ENCODE measurements around the gene ISG15.
"Not testable (repeated sequence)": the region's sequence is repeated elsewhere in the genome, so short reads cannot be mapped to it uniquely, and the experiment has no call there.

ISG15 gene

DNA sequence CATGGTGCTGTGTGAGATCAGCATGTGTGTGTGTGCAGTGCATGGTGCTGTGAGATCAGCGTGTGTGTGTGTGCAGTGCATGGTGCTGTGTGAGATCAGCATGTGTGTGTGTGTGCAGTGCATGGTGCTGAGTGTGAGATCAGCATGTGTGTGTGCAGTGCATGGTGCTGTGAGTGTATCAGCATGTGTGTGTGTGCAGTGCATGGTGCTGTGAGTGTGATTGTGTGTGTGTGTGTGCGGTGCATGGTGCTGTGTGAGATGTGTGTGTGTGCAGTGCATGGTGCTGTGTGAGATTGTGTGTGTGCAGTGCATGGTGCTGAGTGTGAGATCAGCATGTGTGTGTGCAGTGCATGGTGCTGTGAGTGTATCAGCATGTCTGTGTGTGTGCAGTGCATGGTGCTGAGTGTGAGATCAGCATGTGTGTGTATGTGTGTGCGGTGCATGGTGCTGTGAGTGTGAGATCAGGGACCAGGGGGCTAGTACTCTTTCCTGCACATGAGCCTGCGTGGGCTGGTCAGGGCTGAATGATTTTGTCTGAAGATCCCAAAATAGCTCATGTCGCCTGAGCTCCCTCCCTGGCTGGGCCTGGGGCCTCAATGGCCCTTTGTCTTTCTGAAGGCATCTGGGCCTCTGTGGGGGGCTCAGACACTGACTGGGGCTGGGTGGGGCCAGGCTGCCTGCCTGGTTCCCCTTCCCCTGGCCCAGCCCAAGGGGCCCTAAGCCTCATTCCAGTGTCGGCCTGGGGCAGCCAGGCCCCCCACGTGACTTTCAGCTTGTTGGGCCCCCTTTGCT, 17.8 kb downstream of the ISG15 start:
- DNase-seq (ENCODE audit: low read depth): not testable (repeated sequence)

DNA sequence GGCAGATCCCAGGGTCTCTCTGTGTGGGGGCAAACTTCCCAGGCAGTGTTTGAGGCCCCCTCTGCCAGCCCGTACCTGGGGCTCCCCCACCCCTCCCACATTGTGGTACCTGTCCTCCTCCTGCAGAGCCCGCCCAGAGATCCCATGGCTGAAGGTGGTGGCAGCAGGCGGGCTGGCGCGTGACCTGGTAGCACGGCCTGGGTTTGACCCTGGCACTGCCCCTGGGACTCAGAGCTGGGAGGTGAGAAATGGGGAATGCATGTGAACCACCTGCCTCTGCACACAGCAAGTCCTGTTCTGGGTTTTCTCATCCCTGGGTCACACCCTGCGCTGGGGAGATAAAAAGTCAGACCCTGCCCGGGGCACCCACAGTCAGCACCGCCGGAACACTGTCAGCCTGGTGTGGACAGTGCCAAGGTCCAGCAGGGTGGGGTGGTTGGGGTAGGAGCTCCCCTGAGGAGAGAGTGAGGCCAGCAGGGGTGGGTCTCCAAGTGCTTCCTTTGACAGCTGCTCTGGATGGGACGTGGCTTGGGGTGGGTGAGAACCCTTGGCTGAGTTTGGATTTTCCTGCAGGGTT, 18.4 kb downstream of the ISG15 start:
- DNase-seq (ENCODE audit: low read depth): no peak

DNA sequence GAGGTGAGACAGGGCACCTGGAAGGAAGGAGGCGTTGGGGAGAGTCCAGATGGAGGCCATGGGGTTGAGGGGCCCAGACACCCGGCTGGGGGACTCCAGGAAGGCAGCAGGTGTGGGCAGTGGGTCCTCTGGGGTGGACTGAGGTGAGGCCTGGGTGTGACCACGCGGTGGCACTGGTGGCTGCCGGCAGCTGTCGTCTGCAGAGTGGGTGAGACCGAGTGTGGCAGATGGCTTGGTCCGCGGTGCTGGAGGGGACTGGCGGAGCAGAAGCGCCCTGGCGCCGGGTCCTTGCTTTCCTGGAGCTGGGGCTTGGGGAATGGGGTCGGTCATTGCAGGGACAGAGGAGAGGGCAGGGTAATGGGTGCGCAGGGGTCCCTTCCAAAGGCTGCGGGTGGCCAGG, 19.1 kb downstream of the ISG15 start:
- no peak for DNase-seq (ENCODE audit: low read depth)

DNA sequence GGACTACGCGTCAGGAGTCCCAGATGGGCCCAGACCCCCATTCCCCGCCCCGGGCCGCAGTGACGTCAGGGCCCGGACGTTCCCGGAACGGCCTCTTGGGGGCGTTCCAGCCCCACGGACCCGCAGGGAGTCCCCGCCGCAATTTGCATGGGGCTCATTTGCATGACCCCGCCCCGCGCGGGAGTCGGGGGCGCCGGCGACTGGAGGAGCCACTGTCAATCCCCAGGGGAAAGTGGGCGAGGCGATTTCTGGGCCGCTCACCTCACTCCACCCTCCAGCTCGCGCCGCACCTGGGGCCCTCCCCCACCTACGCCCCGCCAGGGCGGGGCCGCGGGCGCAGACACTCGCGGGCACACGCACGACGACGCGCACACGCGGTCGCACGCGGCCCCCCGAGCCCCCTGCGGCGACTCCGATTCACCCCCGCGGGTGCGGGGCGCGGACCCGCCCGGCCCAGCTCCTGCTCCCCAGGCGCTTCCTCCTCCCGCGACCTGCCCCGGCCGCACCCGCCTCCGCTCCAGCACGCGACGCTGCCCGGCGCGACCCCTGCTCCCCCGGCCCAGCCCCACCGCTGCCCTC, 19.8 kb downstream of the ISG15 start:
- peak; percentile 66 for DNase-seq (ENCODE audit: low read depth)

DNA sequence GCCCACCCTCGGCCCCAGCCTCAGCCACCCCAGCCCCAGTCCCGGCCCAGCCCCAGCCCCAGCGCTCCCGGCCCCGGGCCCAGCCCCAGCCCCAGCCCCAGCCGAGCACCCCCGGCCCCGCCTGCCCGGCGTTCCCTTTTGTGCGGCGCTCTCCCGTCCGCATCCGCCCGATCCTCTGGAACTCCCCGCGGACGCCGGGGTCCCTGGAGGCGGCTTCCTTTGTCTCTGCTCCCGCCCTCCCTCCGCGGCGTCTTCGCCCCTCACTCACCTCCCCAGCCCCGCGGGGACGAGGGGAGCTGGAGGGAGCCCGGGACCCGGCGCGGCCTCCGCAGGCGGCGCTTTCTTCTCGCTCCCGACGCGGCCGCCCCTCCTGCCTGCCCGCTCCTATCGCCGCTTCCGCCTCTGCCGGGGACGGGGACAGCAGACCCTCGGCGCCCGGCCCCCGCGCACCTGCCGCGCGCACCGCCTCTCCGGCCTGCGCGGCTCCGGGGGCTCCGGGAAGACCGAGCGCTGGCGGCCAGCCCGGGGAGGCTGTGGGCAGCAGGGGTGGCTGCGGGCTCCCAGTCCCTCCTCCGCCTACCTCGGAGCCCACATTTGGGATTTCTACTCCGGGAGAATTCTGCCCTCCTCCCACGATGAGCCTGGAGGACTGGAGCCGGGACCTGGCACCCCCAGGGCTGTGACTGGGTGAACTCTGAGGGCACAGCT, 20.6 kb downstream of the ISG15 start:
- DNase-seq (ENCODE audit: low read depth): no peak

DNA sequence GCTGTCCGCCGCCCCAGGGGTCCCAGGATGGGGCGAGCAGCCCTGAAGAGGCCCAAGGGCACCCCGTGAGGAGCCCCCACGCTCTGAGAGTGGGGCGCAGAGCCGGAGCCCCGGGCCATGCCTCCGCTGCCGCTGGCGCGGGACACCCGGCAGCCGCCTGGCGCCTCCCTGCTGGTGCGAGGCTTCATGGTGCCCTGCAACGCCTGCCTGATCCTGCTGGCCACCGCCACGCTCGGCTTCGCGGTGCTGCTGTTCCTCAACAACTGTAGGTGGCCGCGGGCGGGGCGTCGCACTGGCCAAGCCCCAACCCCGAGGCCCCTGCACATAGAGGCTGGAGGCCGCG, 21.1 kb downstream of the ISG15 start:
- no peak for DNase-seq (ENCODE audit: low read depth)

DNA sequence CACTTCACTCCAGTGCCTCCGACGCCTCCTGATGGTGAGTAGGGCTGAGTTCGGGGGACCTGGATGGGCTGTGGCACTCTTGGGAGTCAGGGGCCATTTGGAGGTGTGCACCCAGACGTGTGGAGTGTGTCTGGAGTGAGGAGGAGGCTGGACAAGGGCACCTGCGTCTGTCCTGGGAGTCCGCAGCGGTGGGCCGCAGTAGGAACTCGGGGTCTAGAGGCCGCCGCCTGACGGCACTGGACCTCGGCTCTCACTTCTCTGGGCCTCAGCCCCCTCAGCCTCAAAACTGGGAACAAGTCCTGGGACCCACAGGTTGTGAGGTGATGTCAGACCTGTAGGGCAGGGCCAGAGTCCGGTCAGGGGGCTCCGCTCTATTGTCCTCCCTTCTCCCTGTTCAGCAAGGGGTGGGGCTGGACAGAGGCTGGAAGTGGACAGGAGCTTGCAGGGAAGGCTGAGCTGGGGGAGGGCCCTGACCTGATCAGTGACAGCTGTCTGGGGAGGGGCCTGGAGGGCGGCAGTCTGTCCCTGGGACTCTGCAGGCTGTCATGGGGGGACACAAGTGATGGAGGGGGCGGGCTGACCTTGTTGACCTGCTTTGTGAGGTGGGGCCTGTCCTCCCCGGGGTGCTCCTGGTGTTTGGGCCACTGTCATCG, 22.1 kb downstream of the ISG15 start:
- DNase-seq (ENCODE audit: low read depth): no peak

DNA sequence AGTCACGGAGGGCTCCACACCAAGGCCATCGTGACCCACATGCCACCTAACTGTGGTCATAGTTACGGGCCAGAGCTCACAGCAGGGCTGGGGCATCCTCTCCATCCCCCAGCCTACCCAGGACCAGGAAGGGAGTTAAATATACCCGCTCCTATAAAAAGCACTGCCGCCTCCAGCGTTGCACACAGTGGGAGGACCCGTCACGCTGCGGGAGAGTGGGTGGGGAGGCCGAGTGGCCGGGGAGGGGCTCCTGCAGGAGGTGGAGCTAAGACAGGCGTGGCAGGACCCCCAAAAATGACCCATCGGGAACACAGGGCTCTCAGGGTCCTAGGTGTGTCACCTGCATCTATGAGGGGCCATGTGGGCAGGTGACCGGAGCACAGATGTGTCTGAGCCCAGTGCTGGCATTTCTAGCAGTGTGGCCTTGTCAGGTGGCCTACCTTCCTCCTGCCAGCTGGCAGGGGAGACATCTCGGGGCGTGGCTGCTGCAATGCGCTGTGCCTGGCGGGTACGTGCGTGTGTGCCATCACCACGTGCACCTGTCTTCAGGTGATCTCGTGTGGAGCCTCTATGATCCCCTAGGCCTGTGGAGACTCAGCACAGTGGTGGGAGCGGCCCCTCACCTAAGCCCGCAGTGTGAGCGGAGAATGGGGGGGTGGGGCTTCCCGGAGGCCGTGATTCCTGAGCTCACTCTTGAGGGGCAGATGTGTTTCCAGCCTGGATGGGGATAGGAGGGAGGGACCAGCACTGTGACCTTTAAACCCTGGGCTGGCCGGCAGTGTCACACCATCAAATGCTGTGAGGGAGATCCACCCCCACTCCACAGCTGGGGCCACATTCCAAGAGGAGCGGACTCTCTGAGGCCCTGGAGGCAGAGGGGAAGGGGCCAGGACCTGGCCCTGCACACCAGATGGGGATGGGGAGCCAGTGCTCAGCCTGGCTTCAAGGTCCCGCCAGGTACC, 24.4 kb downstream of the ISG15 start:
- no peak for DNase-seq (ENCODE audit: low read depth)

DNA sequence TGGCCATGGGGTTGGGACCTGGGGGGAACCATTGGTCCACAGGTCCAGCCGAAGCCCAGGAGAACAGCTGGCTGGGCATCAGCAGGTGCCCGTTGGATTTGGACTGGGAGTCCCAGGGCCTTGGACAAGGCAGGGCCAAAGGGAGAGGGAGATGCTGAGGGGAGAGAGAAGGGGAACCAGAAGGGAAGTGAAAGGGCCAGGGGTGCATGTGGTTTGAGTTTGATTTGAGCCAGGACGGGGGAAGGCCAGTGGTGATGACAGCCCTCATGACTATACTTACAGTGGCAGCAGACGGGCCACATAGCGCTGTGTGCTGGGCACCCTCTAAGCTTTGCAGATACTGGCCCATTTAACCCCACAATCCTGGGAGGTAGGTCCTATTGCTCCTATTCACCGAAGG, 25.4 kb downstream of the ISG15 start:
- DNase-seq (ENCODE audit: low read depth): no peak

DNA sequence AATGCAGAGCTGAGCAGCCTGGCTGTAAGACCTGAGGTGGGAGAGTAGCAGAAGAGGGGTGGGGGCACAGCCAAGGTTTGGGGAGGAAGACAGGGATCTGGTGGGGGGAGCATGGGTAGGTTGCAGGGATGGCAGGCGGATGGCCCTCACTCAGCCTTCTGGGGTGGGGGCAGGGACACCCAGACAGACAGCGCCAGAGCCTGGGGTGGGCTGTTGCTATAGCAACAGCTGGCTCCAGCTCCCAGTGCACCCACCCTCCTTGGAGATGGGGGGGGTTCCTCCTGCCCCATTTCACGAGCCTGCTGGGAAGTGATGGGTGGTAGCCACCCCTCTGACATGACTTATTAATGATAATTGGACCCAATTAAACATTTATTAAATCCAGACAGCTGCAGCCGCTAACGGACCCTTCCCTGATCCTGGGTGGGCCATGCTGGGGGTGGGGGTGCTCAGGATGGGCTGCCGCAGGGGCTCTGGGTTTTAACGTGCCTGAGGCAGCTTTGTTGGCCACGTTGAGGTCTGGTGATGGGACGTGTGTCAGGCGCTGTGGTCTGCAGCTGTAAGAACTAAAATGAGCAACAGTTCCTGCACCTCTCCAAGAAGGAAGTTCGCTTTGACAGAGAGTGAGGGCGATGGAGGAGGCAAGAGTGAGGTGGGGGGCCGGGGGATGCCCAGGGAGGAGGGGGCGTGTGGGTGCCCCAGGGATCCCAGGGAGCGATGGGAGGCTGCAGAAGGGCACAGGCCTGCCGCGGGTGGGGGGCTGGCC, 26.0 kb downstream of the ISG15 start:
- DNase-seq (ENCODE audit: low read depth): no peak

DNA sequence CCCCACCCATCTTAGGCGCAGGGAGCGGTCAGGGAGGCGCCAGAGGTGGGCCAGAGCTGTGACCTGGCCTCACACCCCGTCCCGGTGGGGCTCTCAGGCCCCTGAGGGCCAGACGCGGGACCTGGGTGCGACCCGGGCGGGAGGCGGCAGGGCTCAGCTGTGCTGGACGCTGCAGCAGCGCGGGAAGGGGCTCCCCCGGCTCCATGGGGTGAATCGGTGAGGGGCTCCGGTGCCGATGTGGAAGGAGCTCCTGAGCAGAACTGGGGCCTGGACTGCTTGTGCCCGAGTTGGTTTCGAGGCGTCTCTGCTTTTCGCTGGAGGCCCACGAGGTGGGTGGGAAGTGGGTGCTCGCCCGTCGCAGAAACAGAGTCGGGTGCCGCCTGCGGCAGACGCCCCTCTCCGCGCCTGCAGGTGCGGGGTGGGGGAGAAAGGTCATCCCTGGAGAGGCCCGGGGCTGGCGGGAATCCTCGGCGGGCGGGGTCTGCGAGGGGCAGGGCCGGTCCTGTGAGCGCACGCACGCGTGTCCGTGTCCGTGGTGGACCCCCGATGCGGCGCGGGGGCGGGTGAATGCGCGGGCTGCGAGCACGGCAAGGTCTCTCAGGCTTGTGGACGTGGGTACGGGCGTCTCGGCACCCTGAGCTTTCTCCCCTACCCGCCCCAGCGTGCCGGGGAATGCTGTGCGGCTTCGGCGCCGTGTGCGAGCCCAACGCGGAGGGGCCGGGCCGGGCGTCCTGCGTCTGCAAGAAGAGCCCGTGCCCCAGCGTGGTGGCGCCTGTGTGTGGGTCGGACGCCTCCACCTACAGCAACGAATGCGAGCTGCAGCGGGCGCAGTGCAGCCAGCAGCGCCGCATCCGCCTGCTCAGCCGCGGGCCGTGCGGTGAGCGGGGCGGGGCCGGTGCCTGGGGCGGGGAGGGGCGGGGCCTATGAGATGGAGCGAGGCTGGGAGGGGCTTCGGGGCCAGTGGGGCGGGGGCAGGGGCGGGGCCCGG, 27.0 kb downstream of the ISG15 start:
- peak; percentile 69 for DNase-seq (ENCODE audit: low read depth)

DNA sequence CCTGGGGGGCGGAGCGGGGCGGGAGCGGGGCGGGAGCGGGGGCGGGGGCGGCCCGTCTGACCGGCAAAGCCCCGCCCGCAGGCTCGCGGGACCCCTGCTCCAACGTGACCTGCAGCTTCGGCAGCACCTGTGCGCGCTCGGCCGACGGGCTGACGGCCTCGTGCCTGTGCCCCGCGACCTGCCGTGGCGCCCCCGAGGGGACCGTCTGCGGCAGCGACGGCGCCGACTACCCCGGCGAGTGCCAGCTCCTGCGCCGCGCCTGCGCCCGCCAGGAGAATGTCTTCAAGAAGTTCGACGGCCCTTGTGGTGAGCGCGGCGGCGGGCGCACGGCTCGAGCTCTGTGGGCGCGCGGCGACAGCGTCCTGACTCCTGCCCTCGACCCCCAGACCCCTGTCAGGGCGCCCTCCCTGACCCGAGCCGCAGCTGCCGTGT, 27.8 kb downstream of the ISG15 start:
- no peak for DNase-seq (ENCODE audit: low read depth)

DNA sequence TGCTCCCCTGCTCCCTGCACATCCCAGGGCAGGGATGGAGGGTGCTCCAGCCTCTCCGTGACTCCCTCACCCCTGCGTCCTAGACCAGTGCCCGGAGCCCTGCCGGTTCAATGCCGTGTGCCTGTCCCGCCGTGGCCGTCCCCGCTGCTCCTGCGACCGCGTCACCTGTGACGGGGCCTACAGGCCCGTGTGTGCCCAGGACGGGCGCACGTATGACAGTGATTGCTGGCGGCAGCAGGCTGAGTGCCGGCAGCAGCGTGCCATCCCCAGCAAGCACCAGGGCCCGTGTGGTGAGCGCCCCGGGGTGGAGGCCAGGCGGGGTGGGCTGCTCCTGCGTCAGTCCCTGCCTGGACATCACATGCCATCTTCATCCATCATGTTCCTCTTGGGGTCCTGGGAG, 28.6 kb downstream of the ISG15 start:
- DNase-seq (ENCODE audit: low read depth): no peak

DNA sequence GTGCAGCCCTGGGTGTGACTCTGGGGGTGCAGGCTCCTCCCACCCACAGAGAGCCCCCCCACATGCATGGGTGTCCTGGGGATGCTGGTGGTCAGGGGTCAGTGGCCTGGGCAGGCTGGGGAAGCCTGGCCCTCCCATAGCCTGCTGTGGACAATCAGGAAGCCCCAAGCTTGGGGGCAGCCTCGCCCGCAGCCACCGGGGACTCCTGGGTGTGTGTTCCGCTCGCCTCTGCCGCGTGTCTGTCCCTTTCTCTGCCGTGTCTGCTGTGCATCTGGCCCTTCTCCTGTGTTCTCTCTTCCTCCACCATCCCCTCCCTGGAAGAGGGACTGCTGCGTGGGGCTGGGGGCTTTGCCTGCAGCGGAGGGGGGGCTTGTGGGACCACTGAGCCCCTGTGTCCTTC, 29.5 kb downstream of the ISG15 start:
- DNase-seq (ENCODE audit: low read depth): no peak

DNA sequence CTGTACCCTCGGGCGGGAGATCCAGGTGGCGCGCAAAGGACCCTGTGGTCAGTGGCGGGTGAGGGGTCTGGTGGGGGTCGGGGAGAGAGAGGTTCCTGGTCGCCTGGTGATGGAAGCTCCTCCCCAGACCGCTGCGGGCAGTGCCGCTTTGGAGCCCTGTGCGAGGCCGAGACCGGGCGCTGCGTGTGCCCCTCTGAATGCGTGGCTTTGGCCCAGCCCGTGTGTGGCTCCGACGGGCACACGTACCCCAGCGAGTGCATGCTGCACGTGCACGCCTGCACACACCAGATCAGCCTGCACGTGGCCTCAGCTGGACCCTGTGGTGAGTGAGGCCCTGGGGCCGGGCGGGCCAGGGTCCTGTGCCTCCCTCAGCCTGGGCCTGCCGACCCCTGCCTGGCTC, 30.1 kb downstream of the ISG15 start:
- DNase-seq (ENCODE audit: low read depth): no peak

DNA sequence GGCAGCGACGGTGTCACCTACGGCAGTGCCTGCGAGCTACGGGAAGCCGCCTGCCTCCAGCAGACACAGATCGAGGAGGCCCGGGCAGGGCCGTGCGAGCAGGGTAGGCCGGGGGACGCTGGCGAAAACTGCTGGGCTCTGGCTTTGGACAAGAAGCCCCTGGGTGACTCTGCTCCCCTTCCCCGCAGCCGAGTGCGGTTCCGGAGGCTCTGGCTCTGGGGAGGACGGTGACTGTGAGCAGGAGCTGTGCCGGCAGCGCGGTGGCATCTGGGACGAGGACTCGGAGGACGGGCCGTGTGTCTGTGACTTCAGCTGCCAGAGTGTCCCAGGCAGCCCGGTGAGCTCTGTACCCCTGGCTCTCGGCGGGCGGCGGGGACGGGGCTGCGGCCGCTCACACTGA, 30.6 kb downstream of the ISG15 start:
- DNase-seq (ENCODE audit: low read depth): no peak

DNA sequence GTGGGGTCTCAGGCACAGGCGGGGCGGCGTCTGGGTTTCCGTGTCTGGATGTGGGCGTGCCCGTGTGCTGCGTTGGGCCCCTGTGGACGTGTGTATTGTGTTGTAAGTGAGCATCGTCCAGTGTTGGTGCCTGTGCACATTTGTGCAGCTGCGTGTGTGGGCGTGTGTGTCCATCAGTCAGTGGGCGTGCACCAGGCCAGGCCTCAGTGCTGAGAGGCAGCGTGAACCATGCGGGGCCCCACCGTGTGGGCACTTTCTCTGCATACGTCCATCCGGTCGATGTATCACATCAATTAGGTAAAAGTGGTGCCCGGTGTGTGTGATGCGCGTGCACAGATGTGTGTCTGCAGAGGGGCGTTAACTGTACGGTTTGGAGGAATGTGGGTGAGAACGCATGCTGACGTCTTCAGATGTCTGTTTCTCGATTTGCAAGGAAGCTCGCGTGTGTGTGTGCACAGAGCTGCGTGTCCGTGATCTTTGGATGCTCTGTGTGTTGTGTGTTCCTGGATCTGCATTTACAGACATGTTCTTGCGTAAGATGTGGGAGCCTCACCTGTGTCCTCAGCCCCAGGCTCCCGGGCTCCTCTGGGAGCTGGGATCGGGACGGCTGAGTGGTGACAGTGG, 31.3 kb downstream of the ISG15 start:
- no peak for DNase-seq (ENCODE audit: low read depth)

DNA sequence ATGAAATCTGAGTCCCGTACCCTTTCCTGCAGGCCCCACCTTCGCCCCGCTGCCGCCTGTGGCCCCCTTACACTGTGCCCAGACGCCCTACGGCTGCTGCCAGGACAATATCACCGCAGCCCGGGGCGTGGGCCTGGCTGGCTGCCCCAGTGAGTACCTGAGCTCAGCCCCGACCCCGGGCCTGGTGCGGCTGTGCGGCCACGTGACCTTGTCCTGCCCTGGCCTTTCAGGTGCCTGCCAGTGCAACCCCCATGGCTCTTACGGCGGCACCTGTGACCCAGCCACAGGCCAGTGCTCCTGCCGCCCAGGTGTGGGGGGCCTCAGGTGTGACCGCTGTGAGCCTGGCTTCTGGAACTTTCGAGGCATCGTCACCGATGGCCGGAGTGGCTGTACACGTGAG, 31.8 kb downstream of the ISG15 start:
- no peak for DNase-seq (ENCODE audit: low read depth)

DNA sequence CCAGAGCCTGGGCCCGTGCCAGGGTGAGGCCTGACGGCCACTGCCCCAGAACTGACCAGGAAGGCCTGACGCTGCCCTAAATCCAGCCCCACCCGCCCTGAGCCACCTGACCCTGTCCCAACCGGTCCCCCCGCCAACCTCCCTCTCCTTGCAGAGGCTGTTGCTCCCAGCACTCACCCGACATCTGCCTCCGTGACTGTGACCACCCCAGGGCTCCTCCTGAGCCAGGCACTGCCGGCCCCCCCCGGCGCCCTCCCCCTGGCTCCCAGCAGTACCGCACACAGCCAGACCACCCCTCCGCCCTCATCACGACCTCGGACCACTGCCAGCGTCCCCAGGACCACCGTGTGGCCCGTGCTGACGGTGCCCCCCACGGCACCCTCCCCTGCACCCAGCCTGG, 32.9 kb downstream of the ISG15 start:
- DNase-seq (ENCODE audit: low read depth): no peak

Data from activated T-helper 1 cell treated with Interleukin-2 at 50 U/mL for 16 hours (primary cell).